ENCODE results near the gene NDUFA1. TPM values are rescaled to one million over a fixed set of nuclear protein-coding genes. Genes with fewer than 3 reads are reported as not detected.
"Not testable (repeated sequence)": the region's sequence is repeated elsewhere in the genome, so short reads cannot be mapped to it uniquely, and the experiment has no call there.

NDUFA1 gene
- polyA plus RNA-seq (2013, experiment 1 of 2): 147 TPM
- polyA plus RNA-seq (2013, experiment 2 of 2): 148 TPM

DNA sequence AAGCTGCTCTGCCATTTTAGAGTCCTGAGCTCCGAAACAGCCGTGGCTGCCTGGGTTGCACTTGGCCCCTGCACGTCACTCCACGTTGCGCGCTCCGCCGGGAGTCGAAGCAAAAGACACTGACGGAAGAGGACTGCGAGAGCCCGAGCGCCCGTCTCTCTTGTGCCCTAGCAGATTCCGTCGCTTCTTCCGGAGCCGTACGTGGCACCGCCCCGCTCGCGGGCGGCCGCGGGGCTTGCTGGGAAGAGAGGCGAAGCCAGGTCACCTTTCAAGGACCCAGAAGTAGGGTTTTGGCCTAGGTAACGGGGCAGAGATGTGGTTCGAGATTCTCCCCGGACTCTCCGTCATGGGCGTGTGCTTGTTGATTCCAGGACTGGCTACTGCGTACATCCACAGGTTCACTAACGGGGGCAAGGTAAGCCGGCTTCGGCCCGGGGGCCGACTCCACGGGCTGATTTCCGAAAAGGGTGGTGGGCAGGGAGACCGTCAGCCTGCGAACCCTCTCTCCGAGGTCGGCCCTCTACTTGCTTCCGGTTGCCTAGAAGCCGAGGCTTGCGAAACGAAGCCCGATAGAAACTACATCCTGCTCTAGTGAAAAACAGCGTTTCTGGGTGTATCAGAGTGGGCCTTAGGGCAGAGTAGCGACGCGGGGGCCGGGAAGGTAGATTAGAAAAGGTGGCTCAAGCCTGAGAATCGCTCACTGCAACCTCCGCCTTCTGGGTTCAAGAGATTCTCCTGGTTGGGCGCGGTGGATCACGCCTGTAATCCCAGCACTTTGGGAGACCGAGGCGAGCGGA lies at the start of gene NDUFA1, which contains the start of gene RNF113A:
Gene NDUFA1, plus strand, starts transcription at position 234 of the 797 bp plus-strand sequence. Its CDS starts 80 bp downstream, at position 314.
Gene RNF113A, minus strand, starts transcription at position 135 of the 797 bp plus-strand sequence. Its CDS starts 120 bp downstream, at position 15.
- Histone ChIP-seq H3K9ac (ENCODE audit: low read depth, low read length, poor library complexity) (peak within 1 kb of the TSS; percentile 63), H2AK5ac (ENCODE audit: low read depth, low read length) (no peak within 1 kb of the TSS), H2BK5ac (ENCODE audit: low read length) (no peak within 1 kb of the TSS), H3K4me2 (ENCODE audit: insufficient read depth, low read length, poor library complexity, severe bottlenecking) (peak within 1 kb of the TSS; percentile 57), H3K14ac (ENCODE audit: low read length) (no peak within 1 kb of the TSS), H3K18ac (ENCODE audit: low read length) (peak within 1 kb of the TSS; percentile 64), H3K4me3 (ENCODE audit: low read length in 2 of 2) (peak within 1 kb of the TSS; percentile 88 to 96), H4K8ac (ENCODE audit: low read depth, low read length) (peak within 1 kb of the TSS; percentile 17), H3K4me1 (ENCODE audit: control insufficient read depth in 2 of 2, insufficient read depth in 1 of 2, low read depth in 1 of 2, low read length in 2 of 2) (no peaks in the 10 kb centered on the region), H3K79me1 (ENCODE audit: low read depth, low read length) (peaks cover 1% of the 10 kb centered on the region), H3K23ac (ENCODE audit: low read depth, low read length, poor library complexity) (peak within 1 kb of the TSS; percentile 73), H3K27ac (replicated peaks; ENCODE audit: low read length) (peak within 1 kb of the TSS; percentile 91), H3K27me3 (ENCODE audit: control insufficient read depth in 3 of 3, insufficient read depth in 3 of 3, low read depth in 1 of 3, low read length in 3 of 3) (no peaks in the 10 kb centered on the region), H3K4ac (ENCODE audit: low read length) (no peak within 1 kb of the TSS), H3K9me3 (replicated peaks in 1 of 2; ENCODE audit: control insufficient read depth in 2 of 2, insufficient read depth in 1 of 2, low read depth in 1 of 2, low read length in 2 of 2) (no peaks in the 10 kb centered on the region), H2BK120ac (ENCODE audit: low read depth, low read length) (no peak within 1 kb of the TSS), H2AFZ (ENCODE audit: low read length) (peak within 1 kb of the TSS; percentile 94), H4K91ac (ENCODE audit: low read depth, low read length, poor library complexity) (no peak within 1 kb of the TSS), H2BK12ac (ENCODE audit: low read length) (no peak within 1 kb of the TSS), H2BK15ac (ENCODE audit: low read length) (no peak within 1 kb of the TSS), H3K36me3 (replicated peaks in 1 of 2; ENCODE audit: control insufficient read depth in 2 of 2, insufficient read depth in 2 of 2, low read length in 2 of 2) (peaks cover 0 to 9% of the 10 kb centered on the region in 2 donors)
- no CpG with 5 or more reads among the region's 62 CpGs for WGBS, 2 donors (ENCODE audit: extremely low coverage in 2 of 2, insufficient read length in 2 of 2, insufficient replicate concordance in 1 of 2)
- DNase-seq (ENCODE audit: low spot score): peak; percentile 63

DNA sequence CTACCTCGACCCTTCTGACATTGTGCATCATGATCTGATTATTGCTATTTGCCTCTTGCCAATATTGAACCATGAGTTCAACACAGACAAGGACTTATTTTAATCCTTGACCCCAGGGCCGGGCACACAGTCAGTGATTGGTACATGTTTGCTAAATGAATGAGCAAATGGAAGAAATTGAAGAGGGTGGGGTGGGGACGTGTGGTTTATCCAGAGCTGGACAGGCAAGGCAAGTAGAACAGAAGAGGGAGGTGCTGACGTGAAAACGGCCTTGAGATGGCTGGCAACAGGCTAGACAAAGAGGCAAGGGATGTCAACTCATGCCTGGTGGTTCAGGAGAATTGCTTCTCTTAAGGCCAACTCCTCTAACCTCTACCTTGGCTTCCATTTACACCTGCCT lies 47.4 kb upstream of the NDUFA1 start:
- not testable (repeated sequence) for DNase-seq (ENCODE audit: low spot score); H4K91ac ChIP-seq (ENCODE audit: low read depth, low read length, poor library complexity); H3K4me1 ChIP-seq (ENCODE audit: control insufficient read depth in 2 of 2, insufficient read depth in 1 of 2, low read depth in 1 of 2, low read length in 2 of 2); H3K14ac ChIP-seq (ENCODE audit: low read length); H3K23ac ChIP-seq (ENCODE audit: low read depth, low read length, poor library complexity); H2AFZ ChIP-seq (ENCODE audit: low read length); H3K4me2 ChIP-seq (ENCODE audit: insufficient read depth, low read length, poor library complexity, severe bottlenecking); H3K9ac ChIP-seq (ENCODE audit: low read depth, low read length, poor library complexity); H2BK12ac ChIP-seq (ENCODE audit: low read length); H4K8ac ChIP-seq (ENCODE audit: low read depth, low read length); H3K27me3 ChIP-seq (ENCODE audit: control insufficient read depth in 3 of 3, insufficient read depth in 3 of 3, low read depth in 1 of 3, low read length in 3 of 3); H2BK5ac ChIP-seq (ENCODE audit: low read length); H3K27ac ChIP-seq (replicated peaks; ENCODE audit: low read length); H3K36me3 ChIP-seq (replicated peaks in 1 of 2; ENCODE audit: control insufficient read depth in 2 of 2, insufficient read depth in 2 of 2, low read length in 2 of 2); H3K79me1 ChIP-seq (ENCODE audit: low read depth, low read length); H2BK120ac ChIP-seq (ENCODE audit: low read depth, low read length); H3K4ac ChIP-seq (ENCODE audit: low read length); H2AK5ac ChIP-seq (ENCODE audit: low read depth, low read length); H2BK15ac ChIP-seq (ENCODE audit: low read length); H3K9me3 ChIP-seq (replicated peaks in 1 of 2; ENCODE audit: control insufficient read depth in 2 of 2, insufficient read depth in 1 of 2, low read depth in 1 of 2, low read length in 2 of 2); H3K18ac ChIP-seq (ENCODE audit: low read length); H3K4me3 ChIP-seq (ENCODE audit: low read length in 2 of 2)
- no CpG with 5 or more reads among the region's 5 CpGs for WGBS, 2 donors (ENCODE audit: extremely low coverage in 2 of 2, insufficient read length in 2 of 2, insufficient replicate concordance in 1 of 2)

DNA sequence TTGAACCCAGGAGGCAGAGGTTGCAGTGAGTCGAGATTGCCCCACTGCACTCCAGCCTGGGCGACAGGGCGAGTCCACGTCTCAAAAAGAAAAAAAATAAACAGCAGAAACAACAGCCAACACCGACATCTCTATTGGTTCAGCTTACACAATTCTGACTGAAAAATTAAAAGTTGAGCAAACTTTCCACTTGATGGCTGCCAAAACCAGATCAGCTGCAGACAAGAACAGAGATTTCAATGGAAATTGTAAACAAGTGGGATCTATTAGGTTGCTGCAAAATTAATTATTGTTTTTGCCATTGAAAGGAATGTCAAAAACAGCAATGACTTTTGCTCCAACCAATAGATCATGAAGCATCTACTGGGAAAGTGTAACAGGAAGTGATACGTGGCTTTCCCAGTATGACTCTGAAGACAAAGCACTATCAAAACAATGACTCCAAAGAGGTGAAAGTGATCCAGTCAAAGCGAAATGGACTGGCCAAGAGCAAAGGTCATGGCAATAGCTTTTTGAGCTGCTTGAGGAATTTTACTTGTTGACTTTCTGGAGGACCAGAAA lies 45.2 kb upstream of the NDUFA1 start:
- Histone ChIP-seq H2BK12ac (ENCODE audit: low read length) (no peak overlapping the region), H2AFZ (ENCODE audit: low read length) (no peak overlapping the region), H4K91ac (ENCODE audit: low read depth, low read length, poor library complexity) (no peak overlapping the region), H3K79me1 (ENCODE audit: low read depth, low read length) (no peaks in the 10 kb centered on the region), H2BK120ac (ENCODE audit: low read depth, low read length) (no peak overlapping the region), H3K4me2 (ENCODE audit: insufficient read depth, low read length, poor library complexity, severe bottlenecking) (no peak overlapping the region), H3K4ac (ENCODE audit: low read length) (no peak overlapping the region), H3K9ac (ENCODE audit: low read depth, low read length, poor library complexity) (no peak overlapping the region), H3K23ac (ENCODE audit: low read depth, low read length, poor library complexity) (no peak overlapping the region), H2BK5ac (ENCODE audit: low read length) (no peak overlapping the region), H3K4me1 (ENCODE audit: control insufficient read depth in 2 of 2, insufficient read depth in 1 of 2, low read depth in 1 of 2, low read length in 2 of 2) (peaks cover 0 to 2% of the 10 kb centered on the region in 2 donors), H3K4me3 (ENCODE audit: low read length in 2 of 2) (no peak overlapping the region), H3K36me3 (replicated peaks in 1 of 2; ENCODE audit: control insufficient read depth in 2 of 2, insufficient read depth in 2 of 2, low read length in 2 of 2) (peaks cover 0 to 16% of the 10 kb centered on the region in 2 donors), H3K9me3 (replicated peaks in 1 of 2; ENCODE audit: control insufficient read depth in 2 of 2, insufficient read depth in 1 of 2, low read depth in 1 of 2, low read length in 2 of 2) (no peaks in the 10 kb centered on the region), H3K18ac (ENCODE audit: low read length) (no peak overlapping the region), H2AK5ac (ENCODE audit: low read depth, low read length) (no peak overlapping the region), H3K27ac (replicated peaks; ENCODE audit: low read length) (no peak overlapping the region), H4K8ac (ENCODE audit: low read depth, low read length) (no peak overlapping the region), H3K14ac (ENCODE audit: low read length) (no peak overlapping the region), H3K27me3 (ENCODE audit: control insufficient read depth in 3 of 3, insufficient read depth in 3 of 3, low read depth in 1 of 3, low read length in 3 of 3) (no peaks in the 10 kb centered on the region), H2BK15ac (ENCODE audit: low read length) (no peak overlapping the region)
- no peak for DNase-seq (ENCODE audit: low spot score)
- no CpG with 5 or more reads among the region's 7 CpGs for WGBS, 2 donors (ENCODE audit: extremely low coverage in 2 of 2, insufficient read length in 2 of 2, insufficient replicate concordance in 1 of 2)

DNA sequence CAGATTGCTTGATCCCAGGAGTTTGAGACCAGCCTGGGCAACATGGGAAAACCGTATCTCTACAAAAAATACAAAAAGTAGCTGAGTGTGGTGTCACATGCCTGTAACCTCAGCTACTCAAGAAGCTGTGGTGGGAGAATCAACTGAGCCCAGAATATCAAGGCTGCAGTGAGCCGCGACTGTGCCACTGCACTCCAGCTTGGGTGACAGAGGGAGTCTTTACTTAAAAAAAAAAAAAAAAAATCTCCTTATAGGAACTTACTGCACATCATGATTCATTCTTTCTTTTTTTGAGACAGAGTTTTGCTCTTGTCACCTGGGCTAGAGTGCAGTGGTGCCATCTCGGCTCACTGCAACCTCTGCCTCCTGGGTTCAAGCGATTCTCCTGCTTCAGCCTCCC lies 43.2 kb upstream of the NDUFA1 start:
- Histone ChIP-seq H4K91ac (ENCODE audit: low read depth, low read length, poor library complexity) (no peak overlapping the region), H3K79me1 (ENCODE audit: low read depth, low read length) (no peaks in the 10 kb centered on the region), H3K27me3 (ENCODE audit: control insufficient read depth in 3 of 3, insufficient read depth in 3 of 3, low read depth in 1 of 3, low read length in 3 of 3) (no peaks in the 10 kb centered on the region), H3K36me3 (replicated peaks in 1 of 2; ENCODE audit: control insufficient read depth in 2 of 2, insufficient read depth in 2 of 2, low read length in 2 of 2) (peaks cover 3 to 36% of the 10 kb centered on the region in 2 donors), H3K4me3 (ENCODE audit: low read length in 2 of 2) (no peak overlapping the region), H3K9ac (ENCODE audit: low read depth, low read length, poor library complexity) (no peak overlapping the region), H2AFZ (ENCODE audit: low read length) (no peak overlapping the region), H3K9me3 (replicated peaks in 1 of 2; ENCODE audit: control insufficient read depth in 2 of 2, insufficient read depth in 1 of 2, low read depth in 1 of 2, low read length in 2 of 2) (no peaks in the 10 kb centered on the region), H4K8ac (ENCODE audit: low read depth, low read length) (no peak overlapping the region), H3K14ac (ENCODE audit: low read length) (no peak overlapping the region), H3K4me1 (ENCODE audit: control insufficient read depth in 2 of 2, insufficient read depth in 1 of 2, low read depth in 1 of 2, low read length in 2 of 2) (peaks cover 0 to 2% of the 10 kb centered on the region in 2 donors), H2BK120ac (ENCODE audit: low read depth, low read length) (no peak overlapping the region), H3K18ac (ENCODE audit: low read length) (no peak overlapping the region), H2AK5ac (ENCODE audit: low read depth, low read length) (no peak overlapping the region), H2BK12ac (ENCODE audit: low read length) (no peak overlapping the region), H3K4ac (ENCODE audit: low read length) (no peak overlapping the region), H3K23ac (ENCODE audit: low read depth, low read length, poor library complexity) (no peak overlapping the region), H3K27ac (replicated peaks; ENCODE audit: low read length) (no peak overlapping the region), H3K4me2 (ENCODE audit: insufficient read depth, low read length, poor library complexity, severe bottlenecking) (no peak overlapping the region), H2BK5ac (ENCODE audit: low read length) (no peak overlapping the region), H2BK15ac (ENCODE audit: low read length) (no peak overlapping the region)
- no CpG with 5 or more reads among the region's 5 CpGs for WGBS, 2 donors (ENCODE audit: extremely low coverage in 2 of 2, insufficient read length in 2 of 2, insufficient replicate concordance in 1 of 2)
- no peak for DNase-seq (ENCODE audit: low spot score)

Data from neuronal stem cell (in vitro differentiated cells).